ENCODE data around the gene IQGAP2.

The IQGAP2 gene

DNA sequence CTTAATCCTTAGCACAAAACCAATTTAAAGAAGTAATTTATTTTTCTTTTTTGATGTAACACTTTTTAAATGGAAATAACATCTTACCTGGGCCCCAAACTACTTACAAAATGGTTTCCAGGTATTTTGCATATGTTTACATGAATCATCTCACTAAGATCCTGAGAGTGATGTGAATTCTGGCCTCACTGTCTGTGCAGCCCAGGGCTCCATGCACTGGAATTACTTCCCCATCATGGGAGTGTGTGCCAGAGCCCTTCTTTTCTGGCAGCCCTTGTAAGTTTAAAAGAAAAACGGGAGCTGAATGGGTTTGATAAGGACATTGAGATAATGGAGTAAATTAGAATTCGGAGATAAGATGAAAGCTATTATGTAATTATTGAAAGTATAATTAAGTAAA is 300.6 kb downstream of the IQGAP2 start:
- TF ChIP-seq, protein P1, sequence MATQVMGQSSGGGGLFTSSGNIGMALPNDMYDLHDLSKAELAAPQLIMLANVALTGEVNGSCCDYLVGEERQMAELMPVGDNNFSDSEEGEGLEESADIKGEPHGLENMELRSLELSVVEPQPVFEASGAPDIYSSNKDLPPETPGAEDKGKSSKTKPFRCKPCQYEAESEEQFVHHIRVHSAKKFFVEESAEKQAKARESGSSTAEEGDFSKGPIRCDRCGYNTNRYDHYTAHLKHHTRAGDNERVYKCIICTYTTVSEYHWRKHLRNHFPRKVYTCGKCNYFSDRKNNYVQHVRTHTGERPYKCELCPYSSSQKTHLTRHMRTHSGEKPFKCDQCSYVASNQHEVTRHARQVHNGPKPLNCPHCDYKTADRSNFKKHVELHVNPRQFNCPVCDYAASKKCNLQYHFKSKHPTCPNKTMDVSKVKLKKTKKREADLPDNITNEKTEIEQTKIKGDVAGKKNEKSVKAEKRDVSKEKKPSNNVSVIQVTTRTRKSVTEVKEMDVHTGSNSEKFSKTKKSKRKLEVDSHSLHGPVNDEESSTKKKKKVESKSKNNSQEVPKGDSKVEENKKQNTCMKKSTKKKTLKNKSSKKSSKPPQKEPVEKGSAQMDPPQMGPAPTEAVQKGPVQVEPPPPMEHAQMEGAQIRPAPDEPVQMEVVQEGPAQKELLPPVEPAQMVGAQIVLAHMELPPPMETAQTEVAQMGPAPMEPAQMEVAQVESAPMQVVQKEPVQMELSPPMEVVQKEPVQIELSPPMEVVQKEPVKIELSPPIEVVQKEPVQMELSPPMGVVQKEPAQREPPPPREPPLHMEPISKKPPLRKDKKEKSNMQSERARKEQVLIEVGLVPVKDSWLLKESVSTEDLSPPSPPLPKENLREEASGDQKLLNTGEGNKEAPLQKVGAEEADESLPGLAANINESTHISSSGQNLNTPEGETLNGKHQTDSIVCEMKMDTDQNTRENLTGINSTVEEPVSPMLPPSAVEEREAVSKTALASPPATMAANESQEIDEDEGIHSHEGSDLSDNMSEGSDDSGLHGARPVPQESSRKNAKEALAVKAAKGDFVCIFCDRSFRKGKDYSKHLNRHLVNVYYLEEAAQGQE (IDR thresholded peaks at IDR 0.05; ENCODE audit: low read depth): no peak
- TF ChIP-seq NFIC (IDR thresholded peaks at IDR 0.05): no peak
- no peak for TF ChIP-seq EGR1 (IDR thresholded peaks at IDR 0.05)
- no peak for TF ChIP-seq RAD21 (IDR thresholded peaks at IDR 0.05; ENCODE audit: low read depth)
- no peak for TF ChIP-seq CEBPB (IDR thresholded peaks at IDR 0.05)
- TF ChIP-seq YY1 (IDR thresholded peaks at IDR 0.05; ENCODE audit: low read depth): no peak
- TF ChIP-seq, protein P2, sequence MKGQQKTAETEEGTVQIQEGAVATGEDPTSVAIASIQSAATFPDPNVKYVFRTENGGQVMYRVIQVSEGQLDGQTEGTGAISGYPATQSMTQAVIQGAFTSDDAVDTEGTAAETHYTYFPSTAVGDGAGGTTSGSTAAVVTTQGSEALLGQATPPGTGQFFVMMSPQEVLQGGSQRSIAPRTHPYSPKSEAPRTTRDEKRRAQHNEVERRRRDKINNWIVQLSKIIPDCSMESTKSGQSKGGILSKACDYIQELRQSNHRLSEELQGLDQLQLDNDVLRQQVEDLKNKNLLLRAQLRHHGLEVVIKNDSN (IDR thresholded peaks at IDR 0.05): no peak
- TF ChIP-seq TAF1 (IDR thresholded peaks at IDR 0.05; ENCODE audit: low read depth): no peak
- no peak for TF ChIP-seq ZBTB7A (IDR thresholded peaks at IDR 0.05; ENCODE audit: low read depth)
- no peak for TF ChIP-seq TEAD4 (IDR thresholded peaks at IDR 0.05)
- TF ChIP-seq CREB1 (IDR thresholded peaks at IDR 0.05; ENCODE audit: low read depth): no peak
- no peak for TF ChIP-seq TCF12 (IDR thresholded peaks at IDR 0.05; ENCODE audit: low read depth)
- no peak for TF ChIP-seq EP300 (IDR thresholded peaks at IDR 0.05; ENCODE audit: borderline replicate concordance)
- no peak for TF ChIP-seq MAX (IDR thresholded peaks at IDR 0.05)
- no peak for TF ChIP-seq FOXM1 (IDR thresholded peaks at IDR 0.05; ENCODE audit: borderline replicate concordance, low read depth)

GRCh38 chr5:76704131-76704663 is 301.1 kb downstream of the IQGAP2 start:
- no peak for TF ChIP-seq TEAD4 (IDR thresholded peaks at IDR 0.05)

DNA sequence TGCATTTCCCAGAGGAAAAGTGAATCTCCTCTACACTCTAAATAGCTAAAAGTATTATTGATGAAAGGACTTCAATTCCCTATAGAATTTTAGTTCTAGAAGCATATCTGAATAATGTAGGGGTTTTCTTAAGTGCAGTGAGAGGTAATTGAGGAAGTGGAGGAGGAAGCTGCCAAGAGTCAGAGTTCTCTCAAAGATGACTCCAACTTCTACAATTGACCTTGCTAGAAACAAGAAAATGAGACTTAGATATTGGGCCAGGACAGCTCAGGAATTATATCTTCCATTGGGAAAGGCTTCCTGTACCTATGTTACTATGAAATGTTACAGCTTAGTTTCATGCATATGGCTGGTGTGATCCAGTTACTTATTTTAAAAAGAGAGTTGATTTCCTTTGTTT is 302.5 kb downstream of the IQGAP2 start:
- TF ChIP-seq CREB1 (IDR thresholded peaks at IDR 0.05; ENCODE audit: low read depth) (no peak), MAX (IDR thresholded peaks at IDR 0.05) (no peak), FOXM1 (IDR thresholded peaks at IDR 0.05; ENCODE audit: borderline replicate concordance, low read depth) (no peak), RAD21 (IDR thresholded peaks at IDR 0.05; ENCODE audit: low read depth) (no peak), TAF1 (IDR thresholded peaks at IDR 0.05; ENCODE audit: low read depth) (no peak), EP300 (IDR thresholded peaks at IDR 0.05; ENCODE audit: borderline replicate concordance) (no peak), CEBPB (IDR thresholded peaks at IDR 0.05) (no peak), EGR1 (IDR thresholded peaks at IDR 0.05) (no peak), ZBTB7A (IDR thresholded peaks at IDR 0.05; ENCODE audit: low read depth) (no peak), YY1 (IDR thresholded peaks at IDR 0.05; ENCODE audit: low read depth) (no peak), NFIC (IDR thresholded peaks at IDR 0.05) (no peak), TCF12 (IDR thresholded peaks at IDR 0.05; ENCODE audit: low read depth) (no peak), TEAD4 (IDR thresholded peaks at IDR 0.05) (no peak)
- TF ChIP-seq, protein P1 (IDR thresholded peaks at IDR 0.05; ENCODE audit: low read depth): no peak
- TF ChIP-seq, protein P2 (IDR thresholded peaks at IDR 0.05): no peak

GRCh38 chr5:76709762-76710161 is 306.7 kb downstream of the IQGAP2 start:
- TF ChIP-seq EGR1 (IDR thresholded peaks at IDR 0.05) (no peak), TEAD4 (IDR thresholded peaks at IDR 0.05) (peak; percentile 63), CEBPB (IDR thresholded peaks at IDR 0.05) (no peak), TCF12 (IDR thresholded peaks at IDR 0.05; ENCODE audit: low read depth) (no peak)

GRCh38 chr5:76710991-76711390 is 307.9 kb downstream of the IQGAP2 start:
- TF ChIP-seq, protein P2 (IDR thresholded peaks at IDR 0.05): no peak
- no peak for TF ChIP-seq MAX (IDR thresholded peaks at IDR 0.05)
- TF ChIP-seq FOXM1 (IDR thresholded peaks at IDR 0.05; ENCODE audit: borderline replicate concordance, low read depth): no peak
- TF ChIP-seq TCF12 (IDR thresholded peaks at IDR 0.05; ENCODE audit: low read depth): no peak
